ENCODE results near the gene GBP2.
"Not testable (repeated sequence)": the region's sequence is repeated elsewhere in the genome, so short reads cannot be mapped to it uniquely, and the experiment has no call there.

Gene GBP2

DNA sequence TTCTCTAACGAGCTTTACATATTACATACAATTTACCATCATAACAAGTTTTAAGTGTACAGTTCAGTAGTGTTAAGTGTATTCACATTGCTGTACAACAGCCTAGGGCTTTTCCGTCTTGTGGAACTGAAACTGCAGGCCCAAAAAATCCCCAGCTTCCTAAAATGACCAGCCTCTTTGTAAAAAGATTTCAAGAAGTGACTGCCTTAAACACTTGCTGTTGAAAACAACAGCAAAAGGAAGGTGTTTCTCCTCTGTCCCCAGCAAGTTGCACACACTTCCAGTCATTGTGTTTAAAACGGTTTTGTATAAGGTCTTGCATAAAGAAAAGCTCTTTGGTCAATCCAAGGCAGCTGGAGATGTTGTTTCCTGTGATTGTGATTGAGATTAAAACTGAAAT is 44.9 kb downstream of the GBP2 start:
- DNase-seq (ENCODE audit: low spot score) = no peak
- H3K4me3 ChIP-seq = no peak overlapping the region

DNA sequence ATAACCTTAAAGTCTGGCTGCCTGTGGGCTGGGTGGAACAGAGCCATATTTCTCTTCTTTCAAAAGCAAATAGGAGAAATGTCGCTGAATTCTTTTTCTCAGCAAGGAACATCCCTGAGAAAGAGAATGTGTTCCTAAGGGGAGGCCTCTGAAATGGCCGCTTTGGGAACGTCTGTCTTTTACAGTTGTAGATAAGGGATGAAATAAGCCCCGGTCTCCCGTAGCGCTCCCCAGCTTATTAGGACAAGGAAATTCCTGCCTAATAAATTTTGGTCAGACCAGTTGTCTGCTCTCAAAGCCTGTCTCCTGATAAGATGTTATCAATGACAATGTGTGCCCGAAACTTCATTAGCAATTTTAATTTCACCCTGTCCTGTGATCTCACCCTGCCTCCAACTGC is 45.8 kb downstream of the GBP2 start:
- not testable (repeated sequence) for DNase-seq (ENCODE audit: low spot score); H3K27ac ChIP-seq; H3K4me3 ChIP-seq

More for the DNA sequence above, 44.9 kb downstream of the GBP2 start:
- TF ChIP-seq, protein P1, sequence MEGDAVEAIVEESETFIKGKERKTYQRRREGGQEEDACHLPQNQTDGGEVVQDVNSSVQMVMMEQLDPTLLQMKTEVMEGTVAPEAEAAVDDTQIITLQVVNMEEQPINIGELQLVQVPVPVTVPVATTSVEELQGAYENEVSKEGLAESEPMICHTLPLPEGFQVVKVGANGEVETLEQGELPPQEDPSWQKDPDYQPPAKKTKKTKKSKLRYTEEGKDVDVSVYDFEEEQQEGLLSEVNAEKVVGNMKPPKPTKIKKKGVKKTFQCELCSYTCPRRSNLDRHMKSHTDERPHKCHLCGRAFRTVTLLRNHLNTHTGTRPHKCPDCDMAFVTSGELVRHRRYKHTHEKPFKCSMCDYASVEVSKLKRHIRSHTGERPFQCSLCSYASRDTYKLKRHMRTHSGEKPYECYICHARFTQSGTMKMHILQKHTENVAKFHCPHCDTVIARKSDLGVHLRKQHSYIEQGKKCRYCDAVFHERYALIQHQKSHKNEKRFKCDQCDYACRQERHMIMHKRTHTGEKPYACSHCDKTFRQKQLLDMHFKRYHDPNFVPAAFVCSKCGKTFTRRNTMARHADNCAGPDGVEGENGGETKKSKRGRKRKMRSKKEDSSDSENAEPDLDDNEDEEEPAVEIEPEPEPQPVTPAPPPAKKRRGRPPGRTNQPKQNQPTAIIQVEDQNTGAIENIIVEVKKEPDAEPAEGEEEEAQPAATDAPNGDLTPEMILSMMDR (IDR thresholded peaks at IDR 0.05) = no peak
- no peak overlapping the region for H3K27ac ChIP-seq

GRCh38 chr1:89072466-89073065 is 53.3 kb downstream of the GBP2 start:
- H3K27ac ChIP-seq; H3K4me3 ChIP-seq; DNase-seq (ENCODE audit: low spot score): not testable (repeated sequence)

- TF ChIP-seq, protein P1 (IDR thresholded peaks at IDR 0.05) = no peak
- Histone ChIP-seq H3K4me3 (peak overlapping the region; percentile 59), H3K27ac (no peak overlapping the region)
- no peak for DNase-seq (ENCODE audit: low spot score)
Measured at GRCh38 chr1:89070509-89070908, 55.4 kb downstream of the GBP2 start.

GRCh38 chr1:89069951-89070350 is 56.0 kb downstream of the GBP2 start:
- H3K4me3 ChIP-seq = peak overlapping the region; percentile 59
- no peak for DNase-seq (ENCODE audit: low spot score)
- TF ChIP-seq, protein P1 (IDR thresholded peaks at IDR 0.05) = no peak
- no peak overlapping the region for H3K27ac ChIP-seq

- no peak overlapping the region for H3K27ac ChIP-seq
- no peak overlapping the region for H3K4me3 ChIP-seq
- TF ChIP-seq, protein P1 (IDR thresholded peaks at IDR 0.05) = no peak
- DNase-seq (ENCODE audit: low spot score) = no peak
Measured at GRCh38 chr1:89068291-89068690, 57.6 kb downstream of the GBP2 start.

DNA sequence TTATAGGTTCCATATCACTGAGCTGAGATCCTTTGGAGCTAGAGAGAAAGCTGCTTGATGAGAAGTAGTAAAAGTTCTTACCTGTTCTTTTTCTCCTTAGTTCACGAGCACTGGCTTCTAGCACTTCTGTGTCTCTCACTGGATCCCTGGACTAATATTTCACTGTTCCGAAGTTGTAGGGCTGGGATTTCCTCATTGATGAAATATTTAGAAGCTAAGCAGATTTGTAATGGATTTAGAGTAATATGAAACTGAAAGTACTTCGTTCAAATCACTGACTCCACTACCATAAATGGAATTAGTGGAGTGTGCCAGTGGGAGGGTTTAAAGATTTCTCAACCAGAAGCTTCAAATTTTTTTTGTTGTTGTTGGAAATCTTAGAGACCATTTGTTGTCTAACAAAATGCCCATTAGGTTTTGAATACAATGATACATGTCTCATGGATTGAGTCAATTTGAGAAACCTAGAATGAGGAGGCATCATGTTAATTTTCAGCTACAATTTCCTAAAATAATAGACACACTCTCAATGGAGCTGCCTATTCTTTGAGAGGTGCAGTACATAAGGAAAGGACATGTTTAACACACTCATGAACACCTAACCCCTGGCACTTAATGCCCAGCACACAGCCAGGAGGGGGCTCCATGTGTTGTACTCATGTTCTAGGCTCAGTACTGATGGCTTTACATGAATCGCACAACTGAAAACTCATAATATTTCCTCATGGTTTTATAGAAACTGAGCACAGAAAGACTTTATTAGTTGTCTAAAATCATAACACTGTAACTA is 60.6 kb downstream of the GBP2 start, which contains the start of gene GBP1:
Gene GBP1, minus strand, starts transcription at position 130 of the 790 bp plus-strand sequence. CDS start 1,974 bp downstream, outside the sequence.
- H3K4me3 ChIP-seq = peak within 1 kb of the TSS; percentile 78
- TF ChIP-seq, protein P1 (IDR thresholded peaks at IDR 0.05) = no peak
- peak within 1 kb of the TSS; percentile 88 for H3K27ac ChIP-seq
- DNase-seq (ENCODE audit: low spot score) = no peak

- TF ChIP-seq, protein P1 (IDR thresholded peaks at IDR 0.05) = no peak
- no peak for DNase-seq (ENCODE audit: low spot score)
- Histone ChIP-seq H3K4me3 (peak overlapping the region; percentile 78), H3K27ac (peak overlapping the region; percentile 88)
Measured at GRCh38 chr1:89064632-89065031, 61.3 kb downstream of the GBP2 start.

Measured in coronary artery (tissue), 2 donors.